Hematopoietic multipotent progenitor cell treated with erythropoietin and hydrocortisone succinate and interleukin-3 and kit ligand, for 4 days (in vitro differentiated cells): Measurements from ENCODE around the gene NRXN2.
A peak's percentile ranks its signal among the peaks of the same experiment; 100 is the strongest.
"Not testable (repeated sequence)": the region's sequence is repeated elsewhere in the genome, so short reads cannot be mapped to it uniquely, and the experiment has no call there.

Experiments used
- DNase-seq: peaks from one replicate; pipeline ENCODE4 v3.0.0-alpha.2; 2015

NRXN2 gene

DNA sequence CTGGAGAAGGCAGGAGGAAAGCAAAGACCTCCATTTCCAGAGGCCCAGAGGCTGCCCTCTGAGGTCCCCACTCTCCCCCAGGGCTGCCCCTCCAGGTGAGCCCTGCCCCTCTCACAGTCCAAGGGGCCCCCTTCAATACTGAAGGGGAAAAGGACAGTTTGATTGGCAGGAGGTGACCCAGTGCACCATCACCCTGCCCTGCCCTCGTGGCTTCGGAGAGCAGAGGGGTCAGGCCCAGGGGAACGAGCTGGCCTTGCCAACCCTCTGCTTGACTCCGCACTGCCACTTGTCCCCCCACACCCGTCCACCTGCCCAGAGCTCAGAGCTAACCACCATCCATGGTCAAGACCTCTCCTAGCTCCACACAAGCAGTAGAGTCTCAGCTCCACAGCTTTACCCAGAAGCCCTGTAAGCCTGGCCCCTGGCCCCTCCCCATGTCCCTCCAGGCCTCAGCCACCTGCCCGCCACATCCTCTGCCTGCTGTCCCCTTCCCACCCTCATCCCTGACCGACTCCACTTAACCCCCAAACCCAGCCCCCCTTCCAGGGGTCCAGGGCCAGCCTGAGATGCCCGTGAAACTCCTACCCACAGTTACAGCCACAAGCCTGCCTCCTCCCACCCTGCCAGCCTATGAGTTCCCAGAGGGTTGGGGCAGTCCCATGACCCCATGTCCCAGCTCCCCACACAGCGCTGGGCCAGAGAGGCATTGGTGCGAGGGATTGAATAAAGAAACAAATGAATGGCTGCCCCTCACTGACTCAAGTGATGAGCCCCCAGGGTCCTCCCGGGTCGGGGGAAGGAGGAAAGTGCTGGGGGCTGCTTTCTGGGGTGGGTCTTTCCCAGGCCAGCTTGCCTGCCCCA is 121.2 kb downstream of the NRXN2 start:
- no peak for DNase-seq

DNA sequence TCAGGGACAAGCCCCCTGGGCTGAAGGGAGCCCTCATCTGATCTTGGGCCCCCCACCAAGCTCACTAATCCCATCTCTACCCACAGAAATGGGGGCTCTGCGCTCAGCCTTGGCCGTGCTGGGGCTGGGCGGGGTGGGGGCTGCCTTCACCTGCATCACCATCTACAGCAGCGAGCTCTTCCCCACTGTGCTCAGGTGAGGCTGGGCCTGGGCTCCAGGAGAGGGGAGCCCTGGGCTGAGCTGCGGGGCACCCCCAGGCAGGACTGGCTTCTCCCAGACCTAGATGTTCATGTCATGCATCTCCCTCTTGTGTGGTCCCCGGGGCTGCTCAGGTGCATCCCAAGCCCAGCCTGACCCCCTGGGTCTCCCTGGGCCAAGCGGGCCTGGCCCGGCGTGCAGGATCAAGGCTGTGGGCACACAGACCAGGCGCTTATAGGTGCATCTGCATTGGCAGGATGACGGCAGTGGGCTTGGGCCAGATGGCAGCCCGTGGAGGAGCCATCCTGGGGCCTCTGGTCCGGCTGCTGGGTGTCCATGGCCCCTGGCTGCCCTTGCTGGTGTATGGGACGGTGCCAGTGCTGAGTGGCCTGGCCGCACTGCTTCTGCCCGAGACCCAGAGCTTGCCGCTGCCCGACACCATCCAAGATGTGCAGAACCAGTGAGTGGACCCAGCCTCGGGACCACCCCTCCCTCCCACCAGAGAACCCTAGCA is 122.6 kb downstream of the NRXN2 start:
- no peak for DNase-seq

DNA sequence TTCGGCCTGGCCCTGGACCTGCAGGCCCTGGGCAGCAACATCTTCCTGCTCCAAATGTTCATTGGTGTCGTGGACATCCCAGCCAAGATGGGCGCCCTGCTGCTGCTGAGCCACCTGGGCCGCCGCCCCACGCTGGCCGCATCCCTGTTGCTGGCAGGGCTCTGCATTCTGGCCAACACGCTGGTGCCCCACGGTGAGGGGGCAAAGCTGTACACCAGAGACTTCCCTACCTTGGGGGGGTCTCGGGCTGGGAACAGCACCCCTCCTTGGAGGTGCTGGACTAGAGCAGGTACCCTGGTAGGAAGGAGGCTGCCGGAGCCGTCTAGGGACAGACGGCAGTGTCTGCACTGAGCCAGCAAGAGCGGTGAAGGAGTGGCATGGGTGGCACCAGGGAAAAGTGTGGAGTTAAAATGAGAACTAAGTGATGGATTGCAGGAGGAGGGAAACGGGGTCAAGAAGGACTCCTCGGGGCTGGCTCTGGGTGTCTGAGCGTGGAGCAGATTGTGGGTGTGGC is 123.2 kb downstream of the NRXN2 start:
- no peak for DNase-seq

DNA sequence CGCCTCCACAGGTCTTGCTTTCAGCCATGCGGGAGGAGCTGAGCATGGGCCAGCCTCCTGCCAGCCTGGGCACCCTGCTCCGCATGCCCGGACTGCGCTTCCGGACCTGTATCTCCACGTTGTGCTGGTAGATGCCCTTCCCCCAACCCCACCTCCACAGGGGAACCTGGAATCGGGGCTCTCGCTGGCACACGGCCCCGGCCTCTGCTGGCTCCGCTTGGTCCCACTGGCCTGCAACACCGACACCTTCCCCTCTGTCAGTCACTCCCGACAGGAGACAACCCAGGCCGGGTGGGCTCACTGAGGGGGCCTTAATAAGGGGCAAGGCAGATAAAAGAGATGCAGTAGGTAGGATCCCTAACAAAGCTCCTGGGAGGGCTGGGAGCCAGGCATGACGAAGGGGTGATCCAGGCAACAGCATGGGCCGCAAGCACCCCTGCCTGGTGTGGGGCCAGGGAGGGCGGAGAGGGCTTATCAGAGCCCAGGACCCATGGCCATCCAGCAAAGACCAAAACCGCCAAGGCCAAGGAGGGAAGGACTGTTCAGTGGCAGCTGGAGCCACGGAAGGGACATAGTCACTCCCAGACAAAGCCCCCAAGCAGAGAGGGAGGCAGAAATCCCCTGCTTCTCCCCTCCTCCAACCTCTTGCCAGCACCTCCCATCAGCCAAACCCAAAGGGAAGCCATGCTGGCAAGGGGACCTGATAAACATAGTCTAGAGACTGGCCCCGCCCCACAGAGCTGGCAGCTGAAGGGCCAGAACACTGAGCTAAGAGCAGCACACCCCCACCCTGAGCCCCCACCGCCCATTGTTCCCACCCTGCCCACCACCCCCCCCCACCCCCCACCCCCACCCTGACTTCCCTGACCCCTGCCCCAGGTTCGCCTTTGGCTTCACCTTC is 124.0 kb downstream of the NRXN2 start:
- DNase-seq: peak; percentile 63

DNA sequence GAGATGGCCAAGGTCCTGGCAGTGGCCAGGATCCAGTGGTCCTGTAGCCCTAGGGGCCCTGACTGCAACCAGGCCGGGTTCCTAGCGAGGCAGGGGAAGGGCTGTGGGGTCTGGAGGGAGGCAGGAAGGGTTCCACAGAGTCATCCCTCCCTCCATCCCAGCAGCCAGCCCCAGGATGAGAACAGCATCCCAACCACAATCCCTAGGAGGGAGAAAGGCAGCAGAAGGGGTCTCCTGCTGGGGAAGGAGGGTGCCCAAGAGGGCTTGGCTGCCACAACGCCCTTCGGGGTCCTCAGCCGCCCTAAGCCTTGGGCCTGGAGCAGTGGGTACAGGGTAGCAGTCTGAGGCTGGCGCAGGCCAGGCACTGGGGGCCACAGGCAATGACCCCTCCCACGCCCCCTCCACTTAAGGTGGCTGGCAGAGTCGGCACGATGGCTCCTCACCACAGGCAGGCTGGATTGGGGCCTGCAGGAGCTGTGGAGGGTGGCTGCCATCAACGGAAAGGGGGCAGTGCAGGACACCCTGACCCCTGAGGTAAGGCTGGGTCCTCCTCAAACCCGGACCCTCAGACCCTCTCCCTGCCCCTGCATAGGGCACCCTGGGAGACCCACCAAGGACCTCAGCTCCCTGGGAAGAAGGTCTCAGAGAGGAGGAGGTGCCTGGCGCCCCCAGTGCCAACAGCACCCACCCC is 124.7 kb downstream of the NRXN2 start:
- DNase-seq: no peak

DNA sequence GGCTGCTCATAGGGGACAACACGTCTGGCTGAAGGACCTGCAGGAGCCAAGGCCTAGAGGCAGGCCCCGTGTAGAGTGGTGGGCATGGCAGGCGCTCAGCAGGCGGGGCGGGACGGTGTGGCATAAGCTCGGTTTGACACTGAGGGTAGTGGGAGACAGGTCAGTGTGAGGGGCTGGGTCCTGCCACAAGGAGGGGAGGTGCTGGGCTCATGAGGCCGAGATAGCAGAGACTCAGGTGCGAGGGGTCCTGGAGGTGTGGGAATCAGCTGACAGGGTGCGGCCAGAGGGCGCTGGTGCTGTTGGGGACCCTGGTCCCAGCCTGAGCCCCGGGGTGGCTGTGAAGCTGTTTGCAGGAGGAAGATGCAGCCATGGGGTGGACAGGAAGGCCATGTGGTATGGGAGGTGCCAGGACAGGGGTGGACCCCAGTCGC is 125.3 kb downstream of the NRXN2 start:
- DNase-seq: no peak

DNA sequence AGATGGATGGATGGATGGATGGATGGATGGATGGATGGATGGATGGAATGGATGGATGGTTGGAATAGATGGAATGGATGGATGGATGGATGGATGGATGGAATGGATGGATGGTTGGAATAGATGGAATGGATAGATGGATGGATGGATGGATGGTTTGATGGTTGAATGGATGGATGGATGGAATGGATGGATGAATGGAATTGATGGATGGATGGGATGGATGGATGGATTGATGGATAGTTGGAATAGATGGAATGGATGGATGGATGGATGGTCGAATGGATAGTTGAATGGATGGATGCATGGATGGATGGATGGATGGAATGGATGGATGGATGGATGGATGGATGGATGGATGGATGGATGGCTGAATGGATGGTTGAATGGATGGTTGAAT is 127.1 kb downstream of the NRXN2 start:
- DNase-seq: not testable (repeated sequence)

DNA sequence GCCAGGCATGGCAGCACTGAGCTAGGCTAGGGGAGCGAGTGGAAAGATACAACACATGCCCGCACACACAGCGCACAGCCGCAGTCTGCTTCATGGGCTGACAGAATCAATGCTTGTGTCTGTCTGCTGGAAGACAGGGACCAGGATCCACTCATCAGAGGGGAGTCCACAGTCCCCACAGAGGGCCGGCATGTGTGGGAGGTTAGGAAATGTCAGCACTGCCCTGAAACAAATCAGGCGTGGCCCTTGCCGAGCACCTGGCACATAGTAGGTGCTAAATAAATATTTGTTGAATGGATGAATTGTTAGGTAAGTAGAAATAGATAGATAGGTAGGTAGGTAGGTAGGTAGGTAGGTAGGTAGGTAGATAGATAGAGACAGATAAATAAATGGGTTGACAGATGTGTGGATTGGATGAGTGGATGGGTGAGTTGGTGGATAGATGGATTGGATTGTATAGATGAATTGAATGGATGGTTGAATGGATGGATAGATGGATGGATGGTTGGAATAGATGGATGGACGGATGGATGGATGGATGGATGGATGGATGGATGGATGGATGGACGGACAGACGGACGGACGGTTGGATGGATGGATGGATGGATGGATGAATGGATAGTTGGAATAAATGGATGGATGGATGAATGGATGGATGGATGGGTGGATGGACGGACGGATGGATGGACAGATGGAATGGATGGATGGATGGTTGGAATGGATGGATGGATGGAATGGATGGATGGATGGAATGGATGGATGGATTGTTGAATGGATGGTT is 128.6 kb downstream of the NRXN2 start:
- DNase-seq: no peak

DNA sequence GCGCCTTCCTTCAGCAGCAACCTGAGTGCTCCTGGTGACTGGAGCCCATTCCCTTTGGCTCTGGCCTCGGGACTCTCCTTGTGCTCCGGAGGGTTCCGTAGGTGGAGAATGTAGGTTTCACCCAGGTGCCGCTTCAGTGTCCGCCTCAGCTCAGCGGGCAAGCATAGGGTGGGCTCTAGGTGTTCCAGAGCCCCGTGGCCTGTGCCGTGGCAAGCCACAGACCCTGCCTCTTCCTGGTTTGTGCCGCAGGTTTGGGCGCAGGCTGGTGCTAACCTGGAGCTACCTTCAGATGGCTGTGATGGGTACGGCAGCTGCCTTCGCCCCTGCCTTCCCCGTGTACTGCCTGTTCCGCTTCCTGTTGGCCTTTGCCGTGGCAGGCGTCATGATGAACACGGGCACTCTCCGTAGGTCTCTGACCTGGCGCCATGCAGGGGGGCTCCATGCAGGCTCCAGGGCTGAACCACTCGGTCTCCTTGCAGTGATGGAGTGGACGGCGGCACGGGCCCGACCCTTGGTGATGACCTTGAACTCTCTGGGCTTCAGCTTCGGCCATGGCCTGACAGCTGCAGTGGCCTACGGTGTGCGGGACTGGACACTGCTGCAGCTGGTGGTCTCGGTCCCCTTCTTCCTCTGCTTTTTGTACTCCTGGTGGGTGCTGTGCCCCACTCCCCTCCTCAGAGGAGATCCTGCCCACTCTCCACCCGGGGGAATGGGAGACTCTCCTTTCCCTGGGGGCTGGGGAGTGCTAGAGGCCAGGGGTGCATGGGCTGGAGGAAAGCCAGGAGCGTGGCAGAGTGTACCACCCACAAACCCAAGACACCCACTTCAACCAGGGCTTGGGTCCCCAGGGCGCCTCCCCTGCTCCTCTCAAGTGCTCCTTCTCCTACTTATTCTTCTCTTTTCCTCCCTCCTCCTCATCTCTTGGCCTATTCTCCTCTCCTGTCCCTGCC is 129.6 kb downstream of the NRXN2 start:
- no peak for DNase-seq

DNA sequence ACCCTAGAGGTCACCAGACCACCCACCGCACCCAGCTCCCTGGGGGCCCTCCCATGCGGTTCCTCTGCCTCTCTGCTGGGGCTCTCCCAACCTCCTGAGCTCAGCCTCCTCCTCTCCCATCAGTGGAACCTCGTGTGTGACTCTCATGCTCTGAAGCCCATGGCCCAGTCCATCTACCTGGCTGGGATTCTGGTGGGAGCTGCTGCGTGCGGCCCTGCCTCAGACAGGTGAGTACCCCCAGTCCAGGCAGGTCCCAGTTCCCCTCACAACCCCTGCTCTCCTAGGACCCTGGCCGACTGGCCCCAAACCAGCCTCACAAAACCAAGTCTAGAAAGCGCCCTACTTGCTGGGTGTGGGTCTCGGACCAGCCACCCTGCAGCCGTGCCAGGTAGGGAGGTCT is 130.3 kb downstream of the NRXN2 start:
- no peak for DNase-seq

DNA sequence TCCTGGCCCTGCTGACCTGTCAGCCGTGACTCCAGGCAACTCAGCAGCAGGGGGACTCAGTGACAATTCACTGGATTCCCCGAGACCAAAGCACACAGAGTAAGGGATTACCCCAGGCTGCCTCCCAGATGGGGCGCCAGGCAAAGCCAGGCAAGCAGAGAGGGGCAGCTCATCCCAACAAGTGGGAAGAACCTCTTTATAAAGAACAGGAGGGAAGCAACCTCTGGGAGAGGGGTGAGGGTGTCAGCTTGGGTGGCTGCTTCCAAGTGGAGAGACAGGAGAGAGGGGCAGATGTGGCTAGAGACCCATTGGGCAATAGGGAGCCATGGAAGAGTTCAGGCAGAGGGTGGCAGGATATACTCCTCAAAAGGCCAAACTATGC is 130.8 kb downstream of the NRXN2 start:
- DNase-seq: no peak

DNA sequence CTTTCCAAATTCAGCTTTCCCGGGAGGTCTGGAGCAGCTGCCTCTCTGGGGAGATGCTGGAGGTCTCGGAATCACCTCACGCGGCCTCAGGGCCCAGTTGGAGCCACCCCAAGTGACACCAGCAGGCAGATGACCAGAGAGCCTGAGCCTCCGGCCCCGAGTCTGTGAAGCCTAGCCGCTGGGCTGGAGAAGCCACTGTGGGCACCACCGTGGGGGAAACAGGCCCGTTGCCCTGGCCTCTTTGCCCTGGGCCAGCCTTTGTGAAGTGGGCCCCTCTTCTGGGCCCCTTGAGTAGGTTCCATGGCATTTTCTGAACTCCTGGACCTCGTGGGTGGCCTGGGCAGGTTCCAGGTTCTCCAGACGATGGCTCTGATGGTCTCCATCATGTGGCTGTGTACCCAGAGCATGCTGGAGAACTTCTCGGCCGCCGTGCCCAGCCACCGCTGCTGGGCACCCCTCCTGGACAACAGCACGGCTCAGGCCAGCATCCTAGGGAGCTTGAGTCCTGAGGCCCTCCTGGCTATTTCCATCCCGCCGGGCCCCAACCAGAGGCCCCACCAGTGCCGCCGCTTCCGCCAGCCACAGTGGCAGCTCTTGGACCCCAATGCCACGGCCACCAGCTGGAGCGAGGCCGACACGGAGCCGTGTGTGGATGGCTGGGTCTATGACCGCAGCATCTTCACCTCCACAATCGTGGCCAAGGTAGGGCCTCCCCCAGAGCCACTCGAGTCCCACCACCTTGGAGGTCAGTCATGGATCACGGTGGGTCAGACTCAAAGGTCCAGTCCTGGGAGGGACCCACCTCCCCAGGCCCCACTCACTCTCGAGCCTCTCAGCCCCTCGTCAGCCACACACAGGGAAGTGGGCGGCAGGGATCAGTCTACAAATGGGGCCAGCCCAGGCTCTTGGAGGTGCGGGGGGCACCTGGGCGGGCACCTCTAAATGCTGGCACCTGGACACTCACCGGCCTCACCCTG is 131.5 kb downstream of the NRXN2 start:
- no peak for DNase-seq

DNA sequence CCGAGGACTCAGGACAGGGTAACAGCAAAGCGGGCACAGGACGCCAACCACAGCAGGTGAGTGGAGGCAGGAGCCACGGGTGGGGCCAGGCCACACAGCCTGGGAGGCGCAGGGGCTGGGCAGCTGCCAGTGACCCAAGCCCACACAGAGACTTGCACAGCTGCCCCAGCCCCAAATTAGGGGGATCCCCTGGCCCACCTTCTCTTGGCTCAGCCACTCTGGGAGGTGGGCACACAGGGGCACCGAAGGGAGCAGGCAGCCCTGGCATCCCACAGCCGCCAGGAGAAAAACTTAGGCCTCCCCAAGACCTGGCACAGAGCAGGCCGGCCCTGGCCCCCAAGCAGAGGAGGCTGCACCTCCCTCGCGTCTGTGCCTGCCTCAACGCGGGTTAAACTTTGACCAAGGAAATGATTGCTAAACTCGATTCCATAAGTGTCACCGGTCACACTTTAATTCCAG is 132.2 kb downstream of the NRXN2 start, which contains the start of gene SLC22A12:
SLC22A12 (plus strand) TSS at position 458 of the 459 bp plus-strand sequence. CDS start 337 bp downstream, outside the sequence.
- no peak for DNase-seq

DNA sequence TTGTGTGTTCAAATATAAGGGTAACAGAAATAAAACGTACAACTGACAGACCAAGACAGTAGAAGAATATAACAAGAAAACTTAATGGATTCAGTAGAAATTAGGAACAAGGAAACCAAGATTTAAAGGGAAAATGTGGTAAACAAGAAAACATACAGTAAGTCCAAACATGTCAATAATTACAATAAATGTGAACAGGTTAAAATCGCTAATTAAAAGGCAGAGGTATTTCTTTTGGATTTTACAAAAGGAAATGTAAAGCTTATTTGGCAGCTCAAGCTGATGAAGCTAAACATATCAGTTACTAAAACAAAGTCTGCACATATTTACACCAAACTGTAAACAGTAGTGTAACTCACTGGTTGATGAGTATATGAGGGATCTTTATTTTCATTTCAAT is 134.3 kb downstream of the NRXN2 start:
- DNase-seq: no peak

DNA sequence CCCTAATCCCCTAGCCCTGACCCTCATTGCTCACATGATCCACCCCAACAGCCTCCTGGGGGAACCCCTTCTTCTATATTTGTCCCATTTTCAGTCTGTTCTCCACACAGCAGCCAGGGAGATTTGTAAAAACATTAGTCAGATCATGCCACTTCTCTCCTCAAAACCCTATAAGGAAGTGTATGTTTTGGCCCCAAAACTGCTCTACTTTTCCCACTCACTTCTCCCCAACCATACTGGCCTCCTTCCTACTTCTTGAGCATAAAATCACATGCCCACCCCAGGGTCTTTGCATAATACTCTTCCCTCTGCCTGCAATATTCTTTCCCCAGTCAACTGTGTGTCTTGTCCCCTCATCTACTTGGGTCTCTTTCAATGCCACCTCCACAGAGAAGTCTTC is 136.6 kb downstream of the NRXN2 start:
- no peak for DNase-seq

DNA sequence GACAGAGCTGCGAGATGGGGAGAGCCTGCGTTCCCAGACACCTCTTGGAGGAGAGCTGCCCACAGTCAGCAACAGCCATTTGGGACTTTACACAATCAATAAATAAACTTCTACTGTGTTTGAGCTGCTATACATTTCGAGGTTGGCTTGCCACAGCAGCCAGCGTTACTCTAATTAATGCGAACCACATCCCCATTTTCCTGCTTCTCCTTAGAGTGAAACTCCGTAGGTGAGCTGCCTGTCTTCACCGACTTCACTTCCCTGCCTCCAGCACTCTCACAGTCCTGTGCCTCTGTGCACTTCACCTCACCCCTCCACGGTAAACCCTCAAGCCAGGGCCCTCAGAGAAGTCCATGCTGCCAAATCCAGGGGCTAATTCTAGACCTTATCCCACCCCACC is 137.8 kb downstream of the NRXN2 start:
- DNase-seq: no peak

DNA sequence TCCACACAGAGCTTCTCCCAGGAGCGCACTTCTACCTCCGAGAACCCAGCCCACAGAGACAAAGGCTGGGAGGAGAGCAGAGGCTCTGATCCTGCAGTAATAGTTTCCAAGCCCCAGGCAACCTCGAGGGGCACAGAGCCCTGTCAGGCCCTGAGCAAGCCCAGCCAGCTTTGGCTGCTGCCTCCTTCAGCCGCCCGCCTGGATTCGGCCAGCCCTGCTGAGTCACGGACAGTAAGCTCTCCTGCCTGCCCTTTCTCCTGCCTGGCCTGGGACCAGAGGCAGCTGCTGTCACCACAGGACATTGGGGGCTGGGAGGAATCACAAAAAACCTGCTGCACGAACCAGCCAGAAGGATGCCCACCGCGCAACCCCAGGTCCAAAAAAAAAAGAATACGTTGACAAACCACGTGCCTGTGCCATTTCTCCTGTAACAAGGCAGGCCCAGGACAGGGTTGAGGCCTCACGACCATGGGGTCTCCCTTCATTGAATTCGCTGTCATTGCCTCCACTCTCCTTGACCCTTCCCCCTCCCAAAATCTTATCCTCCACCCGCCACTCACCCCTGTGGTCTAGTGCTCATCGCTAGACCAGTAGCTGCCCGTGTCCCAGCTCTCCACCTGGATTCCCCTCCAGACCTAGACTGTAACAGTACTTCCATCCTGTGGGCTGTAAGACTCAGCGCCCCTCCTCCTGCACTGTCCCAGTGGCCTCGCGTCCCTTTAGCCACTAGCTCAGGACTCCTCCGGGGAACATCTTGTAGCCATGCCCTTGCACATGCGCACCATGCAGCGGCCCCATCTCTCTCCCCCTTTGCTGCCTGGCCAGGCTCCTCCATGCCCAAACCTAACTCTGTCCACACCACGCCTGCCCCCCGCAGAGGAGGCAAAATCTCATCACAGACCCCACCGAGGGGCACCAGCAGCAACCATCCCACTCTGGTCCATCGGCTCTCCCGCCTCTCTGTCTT is 139.4 kb downstream of the NRXN2 start:
- DNase-seq: no peak

DNA sequence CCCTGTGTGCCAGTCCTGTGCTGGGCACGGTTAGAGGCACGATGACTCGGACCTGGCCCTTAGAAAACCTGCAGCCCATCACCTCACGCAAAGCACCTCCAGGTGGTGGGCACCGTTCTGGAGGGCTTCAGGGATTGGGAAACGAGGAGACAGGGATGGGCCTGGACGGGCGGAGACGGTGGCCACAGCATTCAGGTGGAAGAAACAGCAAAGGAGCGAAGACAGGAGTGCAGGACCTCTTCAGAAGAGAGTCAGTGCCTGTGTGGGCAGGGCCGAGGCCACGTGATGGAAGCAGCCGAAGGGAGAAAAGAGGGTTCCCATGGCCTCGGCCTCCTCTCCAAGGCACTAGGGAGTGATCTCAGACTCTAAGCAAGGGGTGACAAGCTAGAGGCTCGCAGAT is 140.1 kb downstream of the NRXN2 start:
- DNase-seq: no peak
